ENCODE data around the gene FAM9C. TPM values are rescaled to one million over a fixed set of nuclear protein-coding genes. Genes with fewer than 3 reads are reported as not detected.

The FAM9C gene
- total and polyA plus RNA-seq, 2 donors (not counting 1 experiment from before 2014, with no cell fraction given), result under 0.01 to 0.01 TPM

- Histone ChIP-seq H3K9ac (ENCODE audit: insufficient read depth, low read length) (no peak overlapping the region), H3K27ac (ENCODE audit: insufficient read depth, low read length) (no peak overlapping the region), H4K20me1 (ENCODE audit: control insufficient read depth, extremely low read depth, insufficient read depth, low read length) (no peaks in the 10 kb centered on the region), H3K79me2 (ENCODE audit: control insufficient read depth, insufficient read depth, low read length) (no peaks in the 10 kb centered on the region), H3K9me3 (ENCODE audit: control insufficient read depth, insufficient read depth, low read depth, low read length) (no peaks in the 10 kb centered on the region), H3K4me3 (replicated peaks in 1 of 4; ENCODE audit: control extremely low read depth in 1 of 4, insufficient read depth in 1 of 4, low read depth in 3 of 4, low read length in 4 of 4) (no peak overlapping the region), H3K27me3 (ENCODE audit: control insufficient read depth, insufficient read depth, low read length) (no peaks in the 10 kb centered on the region), H2AFZ (ENCODE audit: low read length) (no peak overlapping the region), H3K36me3 (ENCODE audit: control insufficient read depth, insufficient read depth, low read length) (no peaks in the 10 kb centered on the region), H3K4me1 (ENCODE audit: control insufficient read depth, extremely low read depth, insufficient read depth, low read length) (no peaks in the 10 kb centered on the region), H3K4me2 (ENCODE audit: extremely low read depth, insufficient read depth, low read length) (no peak overlapping the region)
- TF ChIP-seq, protein P1, sequence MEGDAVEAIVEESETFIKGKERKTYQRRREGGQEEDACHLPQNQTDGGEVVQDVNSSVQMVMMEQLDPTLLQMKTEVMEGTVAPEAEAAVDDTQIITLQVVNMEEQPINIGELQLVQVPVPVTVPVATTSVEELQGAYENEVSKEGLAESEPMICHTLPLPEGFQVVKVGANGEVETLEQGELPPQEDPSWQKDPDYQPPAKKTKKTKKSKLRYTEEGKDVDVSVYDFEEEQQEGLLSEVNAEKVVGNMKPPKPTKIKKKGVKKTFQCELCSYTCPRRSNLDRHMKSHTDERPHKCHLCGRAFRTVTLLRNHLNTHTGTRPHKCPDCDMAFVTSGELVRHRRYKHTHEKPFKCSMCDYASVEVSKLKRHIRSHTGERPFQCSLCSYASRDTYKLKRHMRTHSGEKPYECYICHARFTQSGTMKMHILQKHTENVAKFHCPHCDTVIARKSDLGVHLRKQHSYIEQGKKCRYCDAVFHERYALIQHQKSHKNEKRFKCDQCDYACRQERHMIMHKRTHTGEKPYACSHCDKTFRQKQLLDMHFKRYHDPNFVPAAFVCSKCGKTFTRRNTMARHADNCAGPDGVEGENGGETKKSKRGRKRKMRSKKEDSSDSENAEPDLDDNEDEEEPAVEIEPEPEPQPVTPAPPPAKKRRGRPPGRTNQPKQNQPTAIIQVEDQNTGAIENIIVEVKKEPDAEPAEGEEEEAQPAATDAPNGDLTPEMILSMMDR (conservative IDR thresholded peaks at IDR 0.05 in 1 of 2, IDR thresholded peaks at IDR 0.05 in 1 of 2; ENCODE audit: low read depth in 1 of 2, low read length in 2 of 2), result no peak
- TF ChIP-seq EZH2 (IDR thresholded peaks at IDR 0.05; ENCODE audit: low read length, missing control alignments), result no peak
- peak; percentile 46 to 69 for DNase-seq (ENCODE audit: low read depth in 2 of 2)
Measured at GRCh38 chrX:13007519-13008188, 36.8 kb downstream of the FAM9C start.

- H3K9ac ChIP-seq (ENCODE audit: insufficient read depth, low read length), result no peak overlapping the region
- H3K27me3 ChIP-seq (ENCODE audit: control insufficient read depth, insufficient read depth, low read length), result no peaks in the 10 kb centered on the region
- no peaks in the 10 kb centered on the region for H4K20me1 ChIP-seq (ENCODE audit: control insufficient read depth, extremely low read depth, insufficient read depth, low read length)
- no peaks in the 10 kb centered on the region for H3K36me3 ChIP-seq (ENCODE audit: control insufficient read depth, insufficient read depth, low read length)
- H3K4me3 ChIP-seq (replicated peaks in 1 of 4; ENCODE audit: control extremely low read depth in 1 of 4, insufficient read depth in 1 of 4, low read depth in 3 of 4, low read length in 4 of 4), result no peak overlapping the region
- no peaks in the 10 kb centered on the region for H3K9me3 ChIP-seq (ENCODE audit: control insufficient read depth, insufficient read depth, low read depth, low read length)
- H3K79me2 ChIP-seq (ENCODE audit: control insufficient read depth, insufficient read depth, low read length), result no peaks in the 10 kb centered on the region
- TF ChIP-seq EZH2 (IDR thresholded peaks at IDR 0.05; ENCODE audit: low read length, missing control alignments), result no peak
- TF ChIP-seq, protein P1 (conservative IDR thresholded peaks at IDR 0.05 in 1 of 2, IDR thresholded peaks at IDR 0.05 in 1 of 2; ENCODE audit: low read depth in 1 of 2, low read length in 2 of 2), result no peak
- H3K4me2 ChIP-seq (ENCODE audit: extremely low read depth, insufficient read depth, low read length), result peak overlapping the region; percentile 8
- no peaks in the 10 kb centered on the region for H3K4me1 ChIP-seq (ENCODE audit: control insufficient read depth, extremely low read depth, insufficient read depth, low read length)
- H2AFZ ChIP-seq (ENCODE audit: low read length), result no peak overlapping the region
- H3K27ac ChIP-seq (ENCODE audit: insufficient read depth, low read length), result no peak overlapping the region
- peak; percentile 53 to 73 for DNase-seq (ENCODE audit: low read depth in 2 of 2)
Measured at GRCh38 chrX:13005661-13006473, 38.6 kb downstream of the FAM9C start.

GRCh38 chrX:13001961-13002671 is 42.3 kb downstream of the FAM9C start:
- Histone ChIP-seq H3K79me2 (ENCODE audit: control insufficient read depth, insufficient read depth, low read length) (no peaks in the 10 kb centered on the region), H3K4me3 (replicated peaks in 1 of 4; ENCODE audit: control extremely low read depth in 1 of 4, insufficient read depth in 1 of 4, low read depth in 3 of 4, low read length in 4 of 4) (no peak overlapping the region), H4K20me1 (ENCODE audit: control insufficient read depth, extremely low read depth, insufficient read depth, low read length) (no peaks in the 10 kb centered on the region), H3K4me2 (ENCODE audit: extremely low read depth, insufficient read depth, low read length) (no peak overlapping the region), H3K27me3 (ENCODE audit: control insufficient read depth, insufficient read depth, low read length) (no peaks in the 10 kb centered on the region), H2AFZ (ENCODE audit: low read length) (no peak overlapping the region), H3K36me3 (ENCODE audit: control insufficient read depth, insufficient read depth, low read length) (no peaks in the 10 kb centered on the region), H3K9me3 (ENCODE audit: control insufficient read depth, insufficient read depth, low read depth, low read length) (no peaks in the 10 kb centered on the region), H3K9ac (ENCODE audit: insufficient read depth, low read length) (no peak overlapping the region), H3K27ac (ENCODE audit: insufficient read depth, low read length) (no peak overlapping the region), H3K4me1 (ENCODE audit: control insufficient read depth, extremely low read depth, insufficient read depth, low read length) (no peaks in the 10 kb centered on the region)
- DNase-seq (ENCODE audit: low read depth in 2 of 2), result peak in 1 of 2 donors; percentile 32
- TF ChIP-seq, protein P1 (conservative IDR thresholded peaks at IDR 0.05 in 1 of 2, IDR thresholded peaks at IDR 0.05 in 1 of 2; ENCODE audit: low read depth in 1 of 2, low read length in 2 of 2), result no peak
- TF ChIP-seq EZH2 (IDR thresholded peaks at IDR 0.05; ENCODE audit: low read length, missing control alignments), result no peak

All from fibroblast of lung (primary cell).